ENCODE measurements around the gene INTS7.

GRCh38 chr1:211965108-211965805 lies 70.1 kb downstream of the INTS7 start:
- TF ChIP-seq CTCF (IDR thresholded peaks at IDR 0.05; ENCODE audit: poor library complexity), result no peak
- no peak for TF ChIP-seq EZH2 (IDR thresholded peaks at IDR 0.05; ENCODE audit: borderline replicate concordance)
- no peak for TF ChIP-seq EZH2phosphoT487 (IDR thresholded peaks at IDR 0.05; ENCODE audit: low read depth, severe bottlenecking, unreplicated experiment)
